OCI-M1 (cell line): Measurements from ENCODE around the gene SATB2.

Experiments
- DNase-seq: peaks from one replicate; lab custom pipeline; 2025; lab: John Stamatoyannopoulos, UW

The SATB2 gene

GRCh38 chr2:199457147-199458008 is at the start of gene SATB2:
Gene SATB2, minus strand, starts transcription at chr2:199457939. Its CDS starts 1,902 bp downstream, at chr2:199456037.
- peak; percentile 85 for DNase-seq

DNA sequence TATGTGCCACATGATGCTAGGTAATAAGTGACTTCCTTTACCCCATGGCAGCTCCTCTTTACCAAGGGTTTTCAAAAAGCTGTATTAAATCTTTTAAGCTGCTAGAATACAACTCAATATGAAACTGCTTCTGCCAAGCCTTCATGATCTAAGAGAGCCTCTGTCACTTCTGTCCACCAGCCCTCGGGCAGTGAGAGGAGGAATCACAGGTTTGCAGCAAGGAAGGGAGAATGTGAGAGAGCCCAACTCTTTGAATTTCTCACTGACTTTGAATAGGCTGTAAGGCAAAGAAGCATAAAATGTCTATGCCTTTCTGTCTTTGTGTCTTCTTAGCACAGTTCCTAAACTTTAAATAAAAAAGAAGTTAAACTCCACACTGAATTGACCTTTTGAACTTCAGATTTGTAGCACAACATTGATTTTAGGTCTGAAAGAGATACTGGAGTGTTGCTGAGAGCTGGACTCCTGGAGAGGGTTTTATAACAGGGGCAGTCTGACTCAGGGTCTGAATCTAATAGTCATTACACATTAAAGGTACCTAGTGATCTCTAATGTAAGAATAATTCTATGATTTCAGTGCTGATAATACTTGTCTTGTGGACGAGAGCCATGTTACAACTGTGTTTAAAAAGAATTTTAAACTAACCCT is 48.1 kb upstream of the SATB2 start:
- no peak for DNase-seq

- DNase-seq = peak; percentile 18
Measured at GRCh38 chr2:199503148-199503547, 45.4 kb upstream of the SATB2 start.

GRCh38 chr2:199499005-199499404 is 41.3 kb upstream of the SATB2 start:
- no peak for DNase-seq

GRCh38 chr2:199495147-199495546 is 37.4 kb upstream of the SATB2 start:
- DNase-seq = no peak

- no peak for DNase-seq
Measured at GRCh38 chr2:199490049-199490448, 32.3 kb upstream of the SATB2 start.

- DNase-seq = peak; percentile 84
Measured at GRCh38 chr2:199488772-199489400, 31.1 kb upstream of the SATB2 start.

DNA sequence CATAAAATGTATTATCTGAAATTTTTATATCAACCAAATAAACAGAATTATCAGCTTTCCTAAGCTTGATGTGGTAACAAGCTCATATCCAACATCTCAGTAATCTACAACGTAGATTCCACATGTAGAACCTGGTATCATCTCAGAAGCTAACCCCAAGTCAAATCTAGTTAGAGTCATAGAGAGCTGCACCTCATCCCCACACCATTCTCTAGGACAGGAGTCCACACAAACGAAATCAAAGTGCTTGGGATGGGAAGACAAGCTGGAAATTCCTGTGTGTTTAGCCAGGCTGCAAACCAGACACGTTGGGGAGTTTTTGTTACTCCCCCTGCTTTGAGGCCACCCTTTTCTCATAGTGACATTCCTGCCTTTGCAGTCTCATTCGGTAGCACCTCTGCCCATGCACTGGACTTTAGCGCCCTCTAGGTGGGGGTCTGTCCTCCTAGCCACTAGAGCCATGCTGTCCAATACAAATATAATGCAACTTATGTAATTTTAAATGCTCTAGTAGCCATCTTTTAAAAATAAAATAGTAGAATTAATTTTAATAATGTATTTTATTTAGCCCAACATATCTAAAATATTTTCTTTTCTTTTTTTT is 28.1 kb upstream of the SATB2 start:
- peak; percentile 83 for DNase-seq

GRCh38 chr2:199484927-199485326 is 27.2 kb upstream of the SATB2 start:
- peak; percentile 56 for DNase-seq

DNA sequence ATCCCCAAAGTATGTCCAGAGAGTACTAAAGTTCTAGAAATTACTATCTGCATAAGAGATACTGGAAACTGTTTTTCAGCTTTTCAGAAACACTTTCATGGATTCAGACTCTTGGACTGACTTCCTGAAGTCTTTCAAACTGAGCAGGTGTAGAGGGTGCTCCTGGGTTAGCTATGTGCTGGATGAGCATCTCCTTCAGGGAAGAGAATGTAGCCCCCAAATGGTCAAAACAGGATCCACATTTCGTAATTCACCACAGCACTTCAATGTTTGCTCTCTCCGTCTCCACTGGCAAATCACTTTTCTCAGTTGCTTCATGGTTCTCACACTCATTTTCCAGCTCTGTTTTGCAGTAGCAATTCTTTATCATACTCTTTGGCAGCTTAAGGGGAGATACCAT is 23.2 kb upstream of the SATB2 start:
- DNase-seq = no peak

DNA sequence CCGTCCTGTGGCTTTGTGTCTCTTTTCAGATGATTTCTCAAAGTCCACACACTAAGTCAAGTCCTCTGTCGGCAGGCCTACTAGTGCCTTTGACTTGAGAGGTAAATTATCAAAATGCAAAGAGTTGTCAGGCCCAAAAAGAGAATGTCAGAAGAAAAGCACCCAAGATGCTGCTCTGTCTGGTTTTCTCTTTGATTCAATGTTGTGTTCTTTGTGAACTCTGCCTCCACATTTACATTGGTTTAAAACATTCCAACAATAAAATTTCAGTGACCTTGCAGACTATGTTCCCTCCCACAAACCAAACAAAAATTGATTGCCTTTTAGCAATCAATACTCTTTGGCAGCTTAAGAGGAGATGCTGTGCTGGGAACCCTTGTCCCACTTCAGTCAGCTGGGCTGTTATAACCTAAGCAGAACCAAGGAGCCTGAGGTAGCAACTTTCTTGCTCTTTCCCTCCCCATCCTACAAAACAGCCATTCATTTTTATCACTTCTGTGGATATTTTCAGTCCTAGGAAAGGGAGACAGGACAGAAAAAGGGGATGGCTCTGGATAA is 19.6 kb upstream of the SATB2 start:
- DNase-seq = no peak

GRCh38 chr2:199471443-199472057 is 13.8 kb upstream of the SATB2 start:
- peak; percentile 91 for DNase-seq

DNA sequence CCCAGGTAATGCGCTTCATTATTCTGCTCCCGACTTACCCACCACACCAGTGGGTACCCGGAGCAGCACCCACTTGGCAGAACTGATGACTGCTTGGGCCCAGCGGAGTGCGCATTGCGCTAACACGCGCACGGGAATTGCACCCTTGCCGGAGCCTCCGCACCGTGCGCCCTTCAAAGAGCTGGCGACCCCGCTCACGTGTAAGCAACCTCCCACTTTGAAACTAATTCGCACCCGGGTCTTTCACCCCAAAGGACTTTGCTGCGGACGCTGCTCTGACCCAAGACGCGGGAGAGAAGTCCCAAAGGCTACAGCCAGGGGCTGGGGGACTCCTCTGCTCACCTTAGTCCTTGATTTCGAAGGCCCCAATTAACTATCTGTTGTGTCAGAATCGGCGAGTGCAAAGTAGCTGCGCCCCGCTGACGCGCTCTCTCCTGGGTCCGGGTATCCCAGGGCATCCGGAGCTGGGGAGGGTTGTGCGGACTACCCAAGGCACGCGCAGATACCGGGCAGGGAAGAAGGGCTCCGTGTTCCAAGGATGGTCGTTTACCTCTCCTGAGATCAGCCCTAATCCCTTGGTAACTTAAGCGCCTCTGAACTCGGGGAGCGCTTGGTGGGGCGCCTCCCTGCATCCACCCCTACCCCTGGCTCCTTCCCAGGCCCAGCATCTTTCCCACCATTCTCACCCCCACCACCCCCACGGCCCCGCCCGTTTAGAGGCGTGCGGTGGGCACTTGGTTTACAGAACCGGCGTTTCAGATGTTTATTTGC is 13.1 kb upstream of the SATB2 start:
- no peak for DNase-seq

- no peak for DNase-seq
Measured at GRCh38 chr2:199470361-199470671, 12.6 kb upstream of the SATB2 start.

DNA sequence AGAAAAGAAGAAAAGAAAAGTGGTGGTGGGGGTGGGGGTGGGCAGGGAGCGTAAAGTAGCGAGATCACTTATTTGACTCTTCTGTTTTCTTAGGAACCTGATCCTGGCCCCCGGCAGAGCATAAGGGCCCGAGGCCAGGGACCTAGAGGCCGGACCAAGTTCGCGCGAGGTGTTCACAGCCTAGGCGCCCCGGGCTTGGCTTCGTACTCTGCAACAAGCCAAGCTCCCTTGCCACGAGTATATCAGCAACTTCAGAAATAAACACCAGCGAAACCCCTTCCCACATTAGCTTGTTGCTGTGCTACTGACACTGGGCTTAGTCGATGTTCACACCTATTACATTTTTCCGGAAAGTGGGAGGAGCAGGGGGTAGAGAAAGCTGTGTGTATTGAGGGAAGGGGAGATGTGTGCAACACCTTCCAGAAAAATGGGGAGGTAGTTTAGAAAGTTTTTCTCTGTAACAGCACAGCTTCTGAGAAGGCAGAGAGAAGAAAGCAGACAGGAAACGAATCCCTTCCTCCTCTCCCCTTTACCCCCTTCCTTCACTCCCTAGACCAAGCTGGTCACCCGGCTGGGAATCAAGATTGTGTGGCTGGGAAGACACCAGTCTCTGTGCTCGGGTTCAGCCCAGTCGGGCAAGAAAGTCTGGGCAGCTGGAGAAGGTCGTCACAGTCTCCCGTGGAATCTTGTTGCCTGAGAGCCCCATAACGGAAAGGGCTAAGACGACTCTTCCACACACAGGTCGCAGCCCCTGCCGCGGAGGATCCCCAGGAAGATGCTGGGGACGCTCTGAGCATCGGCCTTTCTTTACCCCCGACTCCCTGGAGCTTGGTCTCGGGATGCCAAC is 12.0 kb upstream of the SATB2 start:
- DNase-seq = no peak

DNA sequence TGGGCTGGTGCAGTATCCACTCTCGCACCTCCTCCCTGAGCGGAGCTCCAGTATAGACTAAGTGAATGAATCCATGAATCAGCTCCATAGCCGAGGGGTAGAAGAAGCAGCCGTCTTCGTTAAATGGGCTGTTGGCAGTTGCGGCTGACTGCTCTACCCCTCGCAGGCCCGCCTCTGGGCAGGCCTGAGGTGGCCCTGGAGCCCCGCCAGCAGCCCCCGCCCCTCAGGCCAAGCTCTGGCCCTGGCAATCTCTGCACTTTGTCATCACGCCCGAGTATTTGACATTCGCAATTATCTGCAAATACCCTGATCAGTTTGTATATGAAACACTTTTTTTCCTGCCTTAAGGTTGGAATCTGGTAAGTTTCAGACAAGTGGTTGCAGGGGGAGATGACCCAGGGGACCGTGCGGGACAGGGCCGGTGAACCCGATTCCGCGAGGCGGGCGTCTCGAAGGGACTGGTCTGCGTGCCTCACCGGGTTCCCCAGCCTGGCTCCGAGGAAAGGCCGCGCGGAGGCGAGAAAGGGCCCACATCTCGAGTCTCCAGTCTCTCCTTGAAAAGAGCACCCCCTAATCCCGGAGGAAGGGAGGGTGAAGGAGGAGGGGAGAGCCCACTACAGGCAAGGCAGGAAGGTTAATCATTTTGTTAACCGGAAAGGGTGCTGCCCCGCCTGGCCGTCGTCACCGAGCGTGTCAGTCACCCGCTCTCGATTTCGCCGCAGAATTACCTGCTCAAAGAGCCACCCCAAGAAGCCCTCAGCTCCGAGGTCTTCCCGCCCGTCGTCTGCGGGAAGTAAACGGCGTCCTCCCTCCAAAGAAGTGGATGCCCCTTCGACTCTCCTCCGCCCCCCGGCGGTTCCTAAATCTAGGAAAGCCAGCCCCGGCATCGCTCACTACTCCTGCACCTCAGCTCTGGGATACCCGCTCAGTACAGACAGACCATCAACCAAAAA is 11.1 kb upstream of the SATB2 start:
- no peak for DNase-seq

DNA sequence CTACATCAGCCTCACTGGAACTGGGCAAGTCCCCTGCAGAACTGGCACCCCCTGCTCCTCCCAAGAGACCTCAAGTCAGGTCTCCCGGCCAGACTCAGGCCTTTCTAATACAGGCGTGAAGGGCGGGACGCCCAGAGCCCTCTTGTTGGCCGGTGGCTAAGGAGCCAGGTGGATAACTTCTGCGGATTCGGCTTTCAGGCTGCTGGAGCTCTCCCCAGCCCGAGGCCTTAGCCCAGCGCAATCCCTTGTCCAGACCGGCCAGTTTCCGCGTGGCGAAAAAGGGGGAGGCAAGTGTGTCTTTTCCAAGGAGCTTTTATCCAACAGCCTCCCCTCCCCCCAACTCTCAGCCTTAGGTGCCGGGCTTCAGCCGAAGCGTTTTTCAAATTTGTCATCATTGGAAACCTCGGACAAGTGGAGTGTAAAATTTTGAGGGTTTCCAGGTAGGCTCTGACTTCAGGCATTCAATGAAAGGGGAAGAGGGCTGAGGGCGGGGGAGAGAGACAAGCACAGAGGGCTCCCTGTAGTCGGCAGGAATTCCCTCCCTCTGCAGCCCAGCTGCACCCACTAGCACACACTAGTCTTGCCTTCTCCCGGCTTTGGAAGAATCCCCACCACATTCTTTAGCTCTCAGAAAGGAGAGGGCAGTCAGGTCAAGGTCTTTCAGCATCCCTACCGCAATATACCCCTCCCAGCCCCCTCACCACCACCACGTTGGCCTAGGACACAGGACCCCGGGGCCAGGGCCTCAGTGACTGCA is 9.5 kb upstream of the SATB2 start:
- DNase-seq = no peak

DNA sequence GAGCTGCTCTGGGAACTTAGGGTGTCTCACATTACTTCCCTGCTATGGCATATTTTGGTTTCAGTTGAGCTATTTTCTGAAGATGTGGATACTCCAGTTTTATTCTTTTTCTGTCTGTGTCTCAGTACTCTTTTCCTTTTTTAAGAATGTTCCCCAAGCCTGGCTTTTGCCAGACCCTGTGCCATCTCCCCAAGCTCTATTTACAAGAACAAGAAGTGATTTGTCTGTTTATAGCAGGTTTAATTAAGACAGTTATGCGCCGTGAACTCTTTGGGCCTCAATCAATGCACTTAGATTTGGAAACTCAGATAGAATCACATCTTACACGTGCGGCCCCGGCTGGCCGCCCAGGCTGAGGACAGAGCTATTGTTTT is 8.9 kb upstream of the SATB2 start:
- DNase-seq = no peak
